Liver (tissue), 9 donors: ENCODE results near the gene MYO1B. TPM values are rescaled to one million over a fixed set of nuclear protein-coding genes. Genes with fewer than 3 reads are reported as not detected.

ENCODE experiments used
- DNase-seq: peaks from one replicate; pipeline ENCODE4 v3.0.0-alpha.2; 2017; ENCODE audit warnings: low spot score
- H3K27ac ChIP-seq, 2 donors: one replicate each; pipeline ENCODE4 v1.7.0; 2013; ENCODE audit warnings: inconsistent platforms in 2 of 2, low read length in 2 of 2, control low read depth in 1 of 2, low read depth in 1 of 2, mild to moderate bottlenecking in 1 of 2
- H3K27me3 ChIP-seq, 4 donors: one replicate each; pipeline versions ENCODE4 v1.6.1 to v1.7.0; 2013; ENCODE audit warnings: low read length in 3 of 4, inconsistent platforms in 1 of 4, mild to moderate bottlenecking in 1 of 4, moderate library complexity in 1 of 4; ENCODE audit not compliant: control insufficient read depth in 4 of 4, insufficient read depth in 4 of 4
- H3K36me3 ChIP-seq, 4 donors: one replicate each; pipeline versions ENCODE4 v1.6.1 to v1.7.0; 2013; ENCODE audit warnings: low read length in 3 of 4, mild to moderate bottlenecking in 3 of 4, low read depth in 1 of 4, moderate library complexity in 1 of 4; ENCODE audit not compliant: control insufficient read depth in 4 of 4, insufficient read depth in 3 of 4
- H3K4me1 ChIP-seq, 4 donors: one replicate each; pipeline versions ENCODE4 v1.6.1 to v1.7.0; 2013; ENCODE audit warnings: low read length in 3 of 4, mild to moderate bottlenecking in 3 of 4, moderate library complexity in 1 of 4; ENCODE audit not compliant: control insufficient read depth in 4 of 4, insufficient read depth in 4 of 4
- H3K4me3 ChIP-seq, 3 donors: one replicate each; pipeline versions ENCODE4 v1.6.1 to v1.7.0; 2013; ENCODE audit warnings: low read length in 3 of 3, control low read depth in 1 of 3, low read depth in 1 of 3, mild to moderate bottlenecking in 1 of 3
- H3K9ac ChIP-seq, 2 donors: one replicate each; pipeline ENCODE4 v1.7.0; 2013; ENCODE audit warnings: low read length in 2 of 2, mild to moderate bottlenecking in 2 of 2, moderate library complexity in 2 of 2, control low read depth in 1 of 2, low read depth in 1 of 2
- H3K9me3 ChIP-seq, 4 donors: one replicate each; pipeline versions ENCODE4 v1.6.1 to v1.7.0; 2013; ENCODE audit warnings: low read length in 3 of 4; ENCODE audit not compliant: control insufficient read depth in 4 of 4
- EGR1 ChIP-seq, 2 donors: IDR thresholded peaks; 2 replicates each; pipeline ENCODE4 v1.6.1; 2016 to 2018; ENCODE audit warnings: antibody characterized with exemption in 2 of 2, low read depth in 2 of 2
- FOXA1 ChIP-seq: IDR thresholded peaks from 2 replicates; pipeline ENCODE4 v1.6.1; 2016; ENCODE audit warnings: antibody characterized with exemption
- FOXA2 ChIP-seq: IDR thresholded peaks from 2 replicates; pipeline ENCODE4 v1.6.1; 2016; ENCODE audit warnings: antibody characterized with exemption
- GABPA ChIP-seq, 2 donors: IDR thresholded peaks in 1 of 2; conservative IDR thresholded peaks in 1 of 2; 2 replicates each; pipeline ENCODE4 v1.6.1; 2016; ENCODE audit warnings: antibody characterized with exemption in 2 of 2, mild to moderate bottlenecking in 1 of 2, moderate library complexity in 1 of 2
- HNF4A ChIP-seq, 2 donors: conservative IDR thresholded peaks; 2 replicates each; pipeline ENCODE4 v1.6.1; 2016; ENCODE audit warnings: antibody characterized with exemption in 2 of 2, mild to moderate bottlenecking in 2 of 2
- HNF4G ChIP-seq: IDR thresholded peaks from 2 replicates; pipeline ENCODE4 v1.6.1; 2016; ENCODE audit warnings: antibody characterized with exemption
- JUND ChIP-seq, 2 donors: IDR thresholded peaks; 2 replicates each; pipeline ENCODE4 v1.6.1; 2016; ENCODE audit warnings: antibody characterized with exemption in 2 of 2
- NR2F2 ChIP-seq: IDR thresholded peaks from 2 replicates; pipeline ENCODE4 v1.6.1; 2016; ENCODE audit warnings: antibody characterized with exemption
- RAD21 ChIP-seq, 2 donors: IDR thresholded peaks; 2 replicates each; pipeline ENCODE4 v1.6.1; 2016; ENCODE audit warnings: antibody characterized with exemption in 2 of 2, mild to moderate bottlenecking in 2 of 2
- RXRA ChIP-seq, 2 donors: IDR thresholded peaks; 2 replicates each; pipeline ENCODE4 v1.6.1; 2017 to 2018; ENCODE audit warnings: antibody characterized with exemption in 2 of 2, mild to moderate bottlenecking in 1 of 2
- SP1 ChIP-seq: IDR thresholded peaks from 2 replicates; pipeline ENCODE4 v1.6.1; 2018; ENCODE audit warnings: antibody characterized with exemption, mild to moderate bottlenecking
- TAF1 ChIP-seq: conservative IDR thresholded peaks from 2 replicates; pipeline ENCODE4 v1.6.1; 2016; ENCODE audit warnings: antibody characterized with exemption, mild to moderate bottlenecking
- WGBS: extraction: QIAGEN DNeasy Blood & Tissue Kit; methylation state at CpG from one replicate; pipeline ENCODE4 v1.1.7; 2013; 5-methylcytosine and 5-hydroxymethylcytosine counted together
- polyA plus RNA-seq, 2 donors: library from polyadenylated mRNA; stranded (reverse) in 1 of 2; unstranded in 1 of 2; fragments of 200-250 nt in 1 of 2; fragments of >200 nt in 1 of 2; fragmentation: Nextera tagmentation in 1 of 2; extraction: Ambion mirVana in 1 of 2; gene quantifications; one replicate each; pipeline versions ENCODE4 v1.2.1 to v1.2.3, GENCODE V29; 2013 to 2015
- total RNA-seq, 2 donors: library from RNA; depleted of rRNA; stranded (reverse); fragments of >200 nt; gene quantifications; one replicate each; pipeline ENCODE4 v1.2.3, GENCODE V29; 2014
- TF ChIP-seq, protein P1 (sequence below): IDR thresholded peaks from 2 replicates; pipeline ENCODE4 v1.6.1; 2016; ENCODE audit warnings: antibody characterized with exemption
- TF ChIP-seq, protein P2 (sequence below): IDR thresholded peaks from 2 replicates; pipeline ENCODE4 v1.6.1; 2016; ENCODE audit warnings: antibody characterized with exemption
- TF ChIP-seq, protein P3 (sequence below): fragments of 150-350 bp; IDR thresholded peaks from 2 replicates; pipeline ENCODE4 v1.5.1; 2017; ENCODE audit warnings: improper control_type of control experiment, low read depth, low read length; ENCODE audit not compliant: missing input control
- donor health status: healthy.
- donor health status: healthy.
- donor health status: healthy.
- donor health status: healthy.
- donor health status: healthy.

MYO1B gene
- total and polyA plus RNA-seq, 4 donors = 66.5 to 434 (median 117) TPM

GRCh38 chr2:191212119-191212518 lies 33.1 kb upstream of the MYO1B start:
- no peak overlapping the region for H3K9ac ChIP-seq
- no peak overlapping the region for H3K27ac ChIP-seq
- no peak overlapping the region for H3K4me3 ChIP-seq
- peaks cover 0 to 16% (median 4%) of the 10 kb centered on the region in 4 donors for H3K4me1 ChIP-seq
- TF ChIP-seq, protein P1, sequence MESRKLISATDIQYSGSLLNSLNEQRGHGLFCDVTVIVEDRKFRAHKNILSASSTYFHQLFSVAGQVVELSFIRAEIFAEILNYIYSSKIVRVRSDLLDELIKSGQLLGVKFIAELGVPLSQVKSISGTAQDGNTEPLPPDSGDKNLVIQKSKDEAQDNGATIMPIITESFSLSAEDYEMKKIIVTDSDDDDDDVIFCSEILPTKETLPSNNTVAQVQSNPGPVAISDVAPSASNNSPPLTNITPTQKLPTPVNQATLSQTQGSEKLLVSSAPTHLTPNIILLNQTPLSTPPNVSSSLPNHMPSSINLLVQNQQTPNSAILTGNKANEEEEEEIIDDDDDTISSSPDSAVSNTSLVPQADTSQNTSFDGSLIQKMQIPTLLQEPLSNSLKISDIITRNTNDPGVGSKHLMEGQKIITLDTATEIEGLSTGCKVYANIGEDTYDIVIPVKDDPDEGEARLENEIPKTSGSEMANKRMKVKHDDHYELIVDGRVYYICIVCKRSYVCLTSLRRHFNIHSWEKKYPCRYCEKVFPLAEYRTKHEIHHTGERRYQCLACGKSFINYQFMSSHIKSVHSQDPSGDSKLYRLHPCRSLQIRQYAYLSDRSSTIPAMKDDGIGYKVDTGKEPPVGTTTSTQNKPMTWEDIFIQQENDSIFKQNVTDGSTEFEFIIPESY = no peak
- TF ChIP-seq TAF1 (no peak), EGR1 (IDR thresholded peaks at IDR 0.05; ENCODE audit: low read depth in 2 of 2) (no peak), RXRA (IDR thresholded peaks at IDR 0.05) (no peak), FOXA1 (no peak), FOXA2 (no peak)
- TF ChIP-seq, protein P2, sequence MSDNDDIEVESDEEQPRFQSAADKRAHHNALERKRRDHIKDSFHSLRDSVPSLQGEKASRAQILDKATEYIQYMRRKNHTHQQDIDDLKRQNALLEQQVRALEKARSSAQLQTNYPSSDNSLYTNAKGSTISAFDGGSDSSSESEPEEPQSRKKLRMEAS = no peak
- no peaks in the 10 kb centered on the region for H3K36me3 ChIP-seq
- no peak for DNase-seq
- H3K9me3 ChIP-seq = peaks cover 0 to 2% (median under 1%) of the 10 kb centered on the region in 4 donors
- H3K27me3 ChIP-seq = no peaks in the 10 kb centered on the region

DNA sequence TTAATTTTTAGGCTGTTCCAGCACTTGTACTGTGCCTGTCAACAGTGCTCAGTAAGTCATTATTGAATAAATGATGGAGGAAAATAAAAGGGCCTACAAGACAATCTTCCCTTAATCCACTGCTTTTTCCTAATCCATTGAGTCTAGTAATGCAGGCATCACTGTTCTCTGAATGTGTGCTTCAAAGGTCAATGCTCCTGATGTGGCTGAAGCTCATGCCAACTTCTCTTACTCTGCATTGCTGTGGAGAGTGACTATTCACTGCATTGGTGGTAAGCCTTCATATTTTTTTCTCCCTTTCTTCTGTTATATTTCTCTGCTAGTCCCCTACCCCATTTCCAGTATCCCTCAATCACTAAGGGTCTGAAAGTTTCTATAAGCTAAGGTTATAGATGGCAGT lies 31.9 kb upstream of the MYO1B start:
- TF ChIP-seq HNF4A (conservative IDR thresholded peaks at IDR 0.05) (peak; percentile 25 to 43), RAD21 (IDR thresholded peaks at IDR 0.05) (peak in 1 of 2 donors; percentile 47), RXRA (IDR thresholded peaks at IDR 0.05) (peak; percentile 84 to 88), GABPA (IDR thresholded peaks at IDR 0.05 in 1 of 2, conservative IDR thresholded peaks at IDR 0.05 in 1 of 2) (no peak)
- TF ChIP-seq, protein P1 = no peak
- H3K27me3 ChIP-seq = no peaks in the 10 kb centered on the region
- DNase-seq = no peak
- peaks cover 0 to 2% (median under 1%) of the 10 kb centered on the region in 4 donors for H3K9me3 ChIP-seq
- no peak overlapping the region for H3K4me3 ChIP-seq
- no peak overlapping the region for H3K9ac ChIP-seq
- no peak overlapping the region for H3K27ac ChIP-seq
- peaks cover 2 to 13% (median 4%) of the 10 kb centered on the region in 4 donors for H3K4me1 ChIP-seq
- no peaks in the 10 kb centered on the region for H3K36me3 ChIP-seq

GRCh38 chr2:191215230-191215629 lies 30.0 kb upstream of the MYO1B start:
- no peak overlapping the region for H3K9ac ChIP-seq
- H3K27ac ChIP-seq = no peak overlapping the region
- no peaks in the 10 kb centered on the region for H3K36me3 ChIP-seq
- H3K4me1 ChIP-seq = peaks cover 2 to 13% (median 4%) of the 10 kb centered on the region in 4 donors
- H3K4me3 ChIP-seq = no peak overlapping the region
- H3K27me3 ChIP-seq = no peaks in the 10 kb centered on the region
- TF ChIP-seq, protein P3, sequence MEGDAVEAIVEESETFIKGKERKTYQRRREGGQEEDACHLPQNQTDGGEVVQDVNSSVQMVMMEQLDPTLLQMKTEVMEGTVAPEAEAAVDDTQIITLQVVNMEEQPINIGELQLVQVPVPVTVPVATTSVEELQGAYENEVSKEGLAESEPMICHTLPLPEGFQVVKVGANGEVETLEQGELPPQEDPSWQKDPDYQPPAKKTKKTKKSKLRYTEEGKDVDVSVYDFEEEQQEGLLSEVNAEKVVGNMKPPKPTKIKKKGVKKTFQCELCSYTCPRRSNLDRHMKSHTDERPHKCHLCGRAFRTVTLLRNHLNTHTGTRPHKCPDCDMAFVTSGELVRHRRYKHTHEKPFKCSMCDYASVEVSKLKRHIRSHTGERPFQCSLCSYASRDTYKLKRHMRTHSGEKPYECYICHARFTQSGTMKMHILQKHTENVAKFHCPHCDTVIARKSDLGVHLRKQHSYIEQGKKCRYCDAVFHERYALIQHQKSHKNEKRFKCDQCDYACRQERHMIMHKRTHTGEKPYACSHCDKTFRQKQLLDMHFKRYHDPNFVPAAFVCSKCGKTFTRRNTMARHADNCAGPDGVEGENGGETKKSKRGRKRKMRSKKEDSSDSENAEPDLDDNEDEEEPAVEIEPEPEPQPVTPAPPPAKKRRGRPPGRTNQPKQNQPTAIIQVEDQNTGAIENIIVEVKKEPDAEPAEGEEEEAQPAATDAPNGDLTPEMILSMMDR = no peak
- TF ChIP-seq JUND (IDR thresholded peaks at IDR 0.05) (no peak), HNF4G (no peak), SP1 (no peak), NR2F2 (no peak)
- no peak for DNase-seq
- peaks cover 0 to 2% (median under 1%) of the 10 kb centered on the region in 4 donors for H3K9me3 ChIP-seq
- 93% methylated on average over 1 of the region's 1 CpG for WGBS
